HG02981 (cell line): ENCODE results near the gene DPYSL4.
"Not testable (repeated sequence)": the region's sequence is repeated elsewhere in the genome, so short reads cannot be mapped to it uniquely, and the experiment has no call there.

Source experiments
- ATAC-seq: cut with Tn5 transposase; IDR thresholded peaks from one replicate; pipeline ENCODE4 v1.9.1; 2021; ENCODE audit warnings: mild to moderate bottlenecking, moderate library complexity; ENCODE audit not compliant: unreplicated experiment

Gene DPYSL4

DNA sequence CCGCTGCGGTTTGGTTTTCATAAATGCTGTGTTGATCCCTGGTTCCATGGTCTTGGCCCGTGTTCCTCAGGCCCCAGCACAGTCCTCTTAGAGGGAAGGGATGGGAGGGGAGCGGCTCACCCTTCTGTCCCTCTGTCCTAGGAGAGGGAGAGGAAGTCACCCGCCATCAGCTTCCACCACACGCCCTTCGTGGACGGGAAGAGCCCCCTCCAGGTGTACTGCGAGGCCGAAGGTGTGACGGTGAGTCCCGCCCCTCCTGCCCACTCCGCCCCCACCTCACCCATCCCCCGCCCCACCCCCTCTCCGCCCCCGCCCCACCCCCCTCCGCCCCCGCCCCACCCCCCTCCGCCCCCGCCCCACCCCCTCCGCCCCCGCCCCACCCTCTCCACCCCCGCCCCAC, 37.5 kb upstream of the DPYSL4 start:
- ATAC-seq, result no peak

DNA sequence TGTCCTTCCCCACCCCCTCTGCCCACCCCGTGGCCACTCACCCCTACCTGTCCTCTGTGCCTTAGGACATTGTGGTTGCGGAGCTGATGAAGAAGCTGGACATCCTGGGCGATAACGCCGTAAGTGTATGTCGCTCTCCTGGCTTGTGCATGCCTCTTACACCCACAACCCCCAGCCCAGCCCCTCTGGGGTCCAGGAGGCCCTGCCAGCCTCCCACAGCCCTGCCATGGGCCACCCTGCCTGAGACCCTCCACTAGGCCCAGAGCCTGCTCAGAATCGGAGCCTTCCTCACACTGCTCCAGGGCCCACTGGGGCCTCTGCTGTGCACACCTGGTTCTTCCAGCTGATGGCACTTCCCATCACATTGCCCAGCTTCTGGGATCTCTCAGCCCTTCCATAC, 36.8 kb upstream of the DPYSL4 start:
- no peak for ATAC-seq

GRCh38 chr10:132150777-132151176, 36.0 kb upstream of the DPYSL4 start:
- no peak for ATAC-seq

GRCh38 chr10:132151286-132151950, 35.3 kb upstream of the DPYSL4 start:
- ATAC-seq, result no peak

- no peak for ATAC-seq
These were observed 34.7 kb upstream of the DPYSL4 start for GRCh38 chr10:132151951-132152505.

GRCh38 chr10:132152896-132153580, 33.7 kb upstream of the DPYSL4 start:
- no peak for ATAC-seq

DNA sequence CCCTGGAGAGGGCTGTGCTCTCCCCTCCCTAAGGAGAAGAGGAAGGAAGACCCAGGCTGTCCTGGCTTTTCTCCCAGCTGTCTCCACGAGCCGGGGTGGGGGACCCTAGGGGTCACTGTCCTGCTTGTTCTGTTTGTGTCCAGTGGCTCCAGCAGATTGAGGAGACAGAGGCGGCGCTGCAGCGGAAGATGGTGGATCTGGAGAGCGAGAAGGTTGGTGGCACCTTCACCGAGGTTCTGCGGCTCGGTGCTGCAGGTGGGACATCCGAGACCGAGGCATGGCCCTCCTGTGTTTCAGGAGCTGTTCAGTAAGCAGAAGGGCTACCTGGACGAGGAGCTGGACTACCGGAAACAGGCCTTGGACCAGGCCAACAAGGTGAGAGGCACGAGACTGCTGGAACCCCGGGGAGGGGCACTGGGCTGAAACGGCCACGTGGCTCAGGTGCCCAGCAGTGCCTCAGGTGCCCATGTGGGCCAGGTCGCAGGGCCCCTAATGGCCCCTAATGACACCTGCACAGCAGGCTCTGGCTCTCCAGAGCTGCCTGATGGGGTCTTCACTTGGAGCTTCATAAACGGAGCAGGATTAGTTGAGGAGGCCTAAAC, 33.0 kb upstream of the DPYSL4 start:
- no peak for ATAC-seq

- no peak for ATAC-seq
These were observed 32.3 kb upstream of the DPYSL4 start for GRCh38 chr10:132154440-132154839.

DNA sequence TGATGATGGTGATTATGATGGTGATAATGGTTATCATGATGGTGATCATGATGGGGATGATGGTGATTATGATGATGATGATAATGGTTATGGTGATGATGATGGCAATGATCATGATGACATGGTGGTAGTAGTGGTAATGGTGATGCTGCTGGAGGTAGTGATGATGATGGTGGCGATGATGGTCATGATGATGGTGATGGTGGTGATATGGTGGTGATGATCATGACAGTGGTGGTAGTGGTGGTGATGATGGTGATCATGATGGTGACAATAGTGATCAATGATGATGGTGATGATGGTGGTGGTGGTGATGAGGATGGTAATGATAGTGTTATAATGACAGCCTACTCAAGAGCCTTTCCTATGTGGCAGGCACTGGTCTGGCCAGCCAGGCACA, 31.8 kb upstream of the DPYSL4 start:
- ATAC-seq, result no peak

DNA sequence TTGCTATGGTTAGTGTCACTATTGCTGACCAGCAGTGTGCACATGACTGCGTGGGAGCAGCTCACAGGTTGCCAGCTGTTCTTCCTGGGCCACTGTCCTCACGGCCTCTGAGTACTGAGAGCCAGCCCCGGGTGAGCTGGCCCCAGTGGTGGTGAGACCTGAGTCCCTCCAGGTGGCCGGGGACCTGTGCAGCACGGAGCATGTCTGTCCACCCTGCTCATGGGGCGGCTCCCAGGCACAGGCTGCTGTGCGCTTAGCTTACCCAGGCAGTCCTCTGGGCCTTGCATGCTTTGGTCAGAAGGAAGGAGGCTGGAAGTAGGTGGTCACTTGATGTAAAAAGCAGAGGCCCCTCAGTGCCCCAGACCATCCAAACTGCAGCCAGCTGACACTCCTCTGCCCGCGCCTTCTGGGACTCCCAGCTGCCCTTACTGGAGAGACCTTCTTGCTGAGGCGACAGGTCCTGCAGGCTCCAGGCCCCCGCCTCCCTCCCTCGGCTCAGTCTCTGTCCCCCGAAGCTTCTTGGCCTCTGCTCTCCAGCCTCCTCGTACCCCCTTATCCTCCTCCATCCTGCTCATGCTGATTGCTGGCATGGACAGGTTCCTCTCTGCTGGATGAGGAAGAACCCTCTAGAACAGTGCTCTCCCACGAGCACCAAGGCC, 30.9 kb upstream of the DPYSL4 start:
- ATAC-seq, result no peak

- ATAC-seq, result no peak
These were observed 30.4 kb upstream of the DPYSL4 start for GRCh38 chr10:132156382-132156781.

GRCh38 chr10:132157101-132157500, 29.6 kb upstream of the DPYSL4 start:
- ATAC-seq, result no peak

DNA sequence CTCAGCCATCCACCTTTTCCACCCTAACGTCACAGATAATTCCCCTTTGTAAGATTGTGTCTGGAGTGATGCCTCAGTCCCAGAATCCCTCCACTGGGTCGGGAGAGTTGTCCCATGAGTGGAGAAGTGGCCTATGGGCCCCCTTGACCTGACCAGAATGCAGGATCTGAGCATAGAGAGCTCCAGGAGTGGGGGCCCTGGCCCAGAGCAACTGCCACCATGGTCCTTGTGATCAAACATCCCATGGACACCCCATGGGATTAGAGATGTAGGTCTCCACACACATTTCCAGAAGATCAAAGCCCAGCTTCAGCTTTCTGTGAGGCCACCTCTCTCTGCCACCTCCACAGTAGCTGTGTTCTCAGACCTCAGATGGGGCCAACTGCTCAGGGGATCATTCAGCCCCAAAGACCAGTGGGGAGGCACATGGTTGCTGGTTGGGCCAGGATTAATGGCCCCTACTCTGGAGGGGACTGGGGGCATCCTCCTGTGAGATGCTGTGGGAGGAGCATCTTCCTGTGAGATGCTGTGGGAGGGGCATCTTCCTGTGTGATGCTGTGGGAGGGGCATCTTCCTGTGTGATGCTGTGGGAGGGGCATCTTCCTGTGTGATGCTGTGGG, 28.5 kb upstream of the DPYSL4 start:
- ATAC-seq, result no peak

DNA sequence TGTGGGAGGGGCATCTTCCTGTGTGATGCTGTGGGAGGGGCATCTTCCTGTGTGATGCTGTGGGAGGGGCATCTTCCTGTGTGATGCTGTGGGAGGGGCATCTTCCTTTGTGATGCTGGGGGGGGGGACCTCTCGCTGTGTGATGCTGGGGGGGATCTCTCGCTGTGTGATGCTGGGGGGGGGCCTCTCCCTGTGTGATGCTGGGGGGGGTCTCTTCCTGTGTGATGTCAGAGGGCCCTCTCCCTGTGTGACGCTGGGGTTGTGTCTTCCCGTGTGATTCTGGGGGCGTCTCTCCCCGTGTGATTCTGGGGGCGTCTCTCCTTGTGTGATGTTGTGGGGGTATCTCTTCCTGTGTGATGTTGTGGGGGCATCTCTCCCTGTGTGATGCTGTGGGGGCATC, 27.9 kb upstream of the DPYSL4 start:
- no peak for ATAC-seq

DNA sequence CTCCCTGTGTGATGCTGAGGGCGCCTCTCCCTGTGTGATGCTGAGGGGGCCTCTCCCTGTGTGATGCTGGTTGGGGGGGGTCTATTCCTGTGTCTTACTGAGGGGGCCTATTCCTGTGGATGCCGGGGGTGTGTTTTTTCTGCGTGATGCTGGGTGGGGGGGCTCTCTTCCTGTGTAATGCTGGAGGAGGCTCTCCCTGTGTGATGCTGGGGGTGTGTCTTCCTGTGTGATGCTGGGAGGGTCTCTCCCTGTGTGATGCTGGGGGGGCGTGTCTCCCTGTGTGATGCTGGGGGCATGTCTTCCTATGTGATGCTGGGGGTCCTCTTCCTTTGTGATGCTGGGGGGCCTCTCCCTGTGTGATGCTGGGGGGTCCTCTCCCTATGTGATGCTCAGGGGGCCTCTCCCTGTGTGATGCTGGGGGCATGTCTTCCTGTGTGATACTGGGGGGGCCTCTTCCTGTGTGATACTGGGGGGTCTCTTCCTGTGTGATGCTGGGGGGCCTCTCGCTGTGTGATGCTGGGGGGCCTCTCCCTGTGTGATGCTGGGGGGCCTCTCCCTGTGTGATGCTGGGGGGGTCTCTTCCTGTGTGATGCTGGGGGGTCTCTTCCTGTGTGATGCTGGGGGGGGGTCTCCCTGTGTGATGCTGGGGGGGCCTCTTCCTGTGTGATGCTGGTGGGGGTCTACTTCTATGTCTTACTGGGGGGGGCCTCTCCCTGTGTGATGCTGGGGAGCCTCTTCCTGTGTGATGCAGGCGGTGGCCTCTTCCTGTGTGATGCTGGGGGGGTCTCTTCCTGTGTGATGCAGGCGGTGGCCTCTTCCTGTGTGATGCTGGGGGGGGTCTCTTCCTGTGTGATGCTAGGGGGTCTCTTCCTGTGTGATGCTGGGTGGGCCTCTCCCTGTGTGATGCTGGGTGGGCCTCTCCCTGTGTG, 27.2 kb upstream of the DPYSL4 start:
- ATAC-seq, result not testable (repeated sequence)

DNA sequence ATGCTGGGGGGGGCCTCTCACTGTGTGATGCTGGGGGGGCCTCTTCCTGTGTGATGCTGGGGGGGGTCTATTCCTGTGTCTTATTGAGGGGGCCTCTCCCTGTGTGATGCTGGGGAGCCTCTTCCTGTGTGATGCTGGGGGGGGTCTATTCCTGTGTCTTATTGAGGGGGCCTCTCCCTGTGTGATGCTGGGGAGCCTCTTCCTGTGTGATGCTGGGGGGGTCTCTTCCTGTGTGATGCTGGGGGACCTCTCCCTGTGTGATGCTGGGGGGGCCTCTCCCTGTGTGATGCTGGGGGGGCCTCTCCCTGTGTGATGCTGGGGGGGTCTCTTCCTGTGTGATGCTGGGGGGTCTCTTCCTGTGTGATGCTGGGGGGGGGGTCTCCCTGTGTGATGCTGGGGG, 26.5 kb upstream of the DPYSL4 start:
- not testable (repeated sequence) for ATAC-seq

DNA sequence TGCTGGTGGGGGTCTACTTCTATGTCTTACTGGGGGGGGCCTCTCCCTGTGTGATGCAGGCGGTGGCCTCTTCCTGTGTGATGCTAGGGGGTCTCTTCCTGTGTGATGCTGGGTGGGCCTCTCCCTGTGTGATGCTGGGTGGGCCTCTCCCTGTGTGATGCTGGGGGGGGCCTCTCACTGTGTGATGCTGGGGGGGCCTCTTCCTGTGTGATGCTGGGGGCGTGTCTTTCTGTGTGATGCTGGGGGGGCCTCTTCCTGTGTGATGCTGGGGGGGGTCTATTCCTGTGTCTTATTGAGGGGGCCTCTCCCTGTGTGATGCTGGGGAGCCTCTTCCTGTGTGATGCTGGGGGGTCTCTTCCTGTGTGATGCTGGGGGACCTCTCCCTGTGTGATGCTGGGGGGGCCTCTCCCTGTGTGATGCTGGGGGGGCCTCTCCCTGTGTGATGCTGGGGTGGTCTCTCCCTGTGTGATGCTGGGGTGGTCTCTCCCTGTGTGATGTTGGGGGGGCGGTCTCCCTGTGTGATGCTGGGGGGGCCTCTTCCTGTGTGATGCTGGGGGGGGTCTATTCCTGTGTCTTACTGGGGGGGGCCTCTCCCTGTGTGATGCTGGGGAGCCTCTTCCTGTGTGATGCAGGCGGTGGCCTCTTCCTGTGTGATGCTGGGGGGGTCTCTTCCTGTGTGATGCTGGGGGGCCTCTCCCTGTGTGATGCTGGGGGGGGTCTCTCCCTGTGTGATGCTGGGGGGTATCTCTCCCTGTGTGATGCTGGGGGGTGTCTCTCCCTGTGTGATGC, 25.7 kb upstream of the DPYSL4 start:
- ATAC-seq, result not testable (repeated sequence)

- peak; percentile 44 for ATAC-seq
These were observed 24.7 kb upstream of the DPYSL4 start for GRCh38 chr10:132162021-132162531.
